ENCODE data around the gene DNAI4.

Gene DNAI4

DNA sequence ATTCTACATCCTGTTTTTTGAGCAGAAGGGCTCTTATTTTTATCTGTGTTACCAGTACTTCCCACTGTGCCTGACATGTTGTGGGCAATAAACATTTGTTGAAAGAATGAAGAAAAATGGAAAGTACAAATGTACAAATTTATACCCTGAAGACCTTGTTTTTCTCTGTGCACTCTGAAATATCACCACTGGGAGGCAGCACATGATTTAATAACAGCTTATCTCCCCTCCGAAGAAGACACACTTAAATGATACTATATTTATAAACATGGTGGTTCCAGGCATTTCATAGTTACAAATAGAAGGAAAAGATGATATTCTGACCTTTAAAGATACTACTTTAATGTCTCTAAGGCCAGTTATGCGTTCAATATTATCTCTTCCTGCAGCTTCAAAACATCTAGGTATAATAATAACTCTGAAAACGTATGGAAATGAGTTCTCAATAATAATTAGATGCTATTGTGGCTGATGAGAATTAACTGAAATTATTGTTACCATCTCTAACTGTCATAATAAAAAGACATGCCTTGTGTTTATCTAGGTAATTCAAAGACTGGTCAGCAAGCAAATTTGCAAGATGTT lies 159.6 kb downstream of the DNAI4 start:
- peak; percentile 23 for DNase-seq

Measured in NCI-H226 (cell line).